GM12891 (cell line): Measurements from ENCODE around the gene AK5.

Experiments
- DNase-seq: peaks from one replicate; pipeline ENCODE4 v3.0.0; 2011; ENCODE audit warnings: low spot score; ENCODE audit not compliant: insufficient read length
- FAIRE-seq: peaks from 2 replicates; lab custom pipeline; 2011; peaks lifted over from hg19 to GRCh38; lab: Jason Lieb, UNC
- PAX5 ChIP-seq: IDR thresholded peaks from 2 replicates; pipeline ENCODE4 v1.6.1; 2011; ENCODE audit warnings: low read length, moderate library complexity, mild to moderate bottlenecking; ENCODE audit not compliant: insufficient read depth, severe bottlenecking
- POLR2A ChIP-seq: IDR thresholded peaks from 2 replicates; pipeline ENCODE4 v1.6.1; 2011; ENCODE audit warnings: low read depth, low read length, control low read depth
- POLR2AphosphoS5 ChIP-seq: IDR thresholded peaks from 2 replicates; pipeline ENCODE4 v1.6.1; 2011; ENCODE audit warnings: low read depth, low read length, control low read depth
- POU2F2 ChIP-seq: IDR thresholded peaks from 2 replicates; pipeline ENCODE4 v1.6.1; 2011; ENCODE audit warnings: low read depth, mild to moderate bottlenecking, control low read depth, low read length, moderate library complexity
- SPI1 ChIP-seq: IDR thresholded peaks from 2 replicates; pipeline ENCODE4 v1.6.1; 2011; ENCODE audit warnings: low read depth, low read length, control low read depth
- TAF1 ChIP-seq: IDR thresholded peaks from 2 replicates; pipeline ENCODE4 v1.6.1; 2011; ENCODE audit warnings: low read depth, low read length, control low read depth

The AK5 gene

GRCh38 chr1:77465922-77466321, 184.1 kb downstream of the AK5 start:
- TF ChIP-seq POLR2AphosphoS5 = no peak
- TF ChIP-seq POLR2A = no peak
- TF ChIP-seq PAX5 = no peak
- no peak for TF ChIP-seq TAF1
- no peak for TF ChIP-seq POU2F2
- TF ChIP-seq SPI1 = no peak
- no peak for FAIRE-seq
- no peak for DNase-seq

DNA sequence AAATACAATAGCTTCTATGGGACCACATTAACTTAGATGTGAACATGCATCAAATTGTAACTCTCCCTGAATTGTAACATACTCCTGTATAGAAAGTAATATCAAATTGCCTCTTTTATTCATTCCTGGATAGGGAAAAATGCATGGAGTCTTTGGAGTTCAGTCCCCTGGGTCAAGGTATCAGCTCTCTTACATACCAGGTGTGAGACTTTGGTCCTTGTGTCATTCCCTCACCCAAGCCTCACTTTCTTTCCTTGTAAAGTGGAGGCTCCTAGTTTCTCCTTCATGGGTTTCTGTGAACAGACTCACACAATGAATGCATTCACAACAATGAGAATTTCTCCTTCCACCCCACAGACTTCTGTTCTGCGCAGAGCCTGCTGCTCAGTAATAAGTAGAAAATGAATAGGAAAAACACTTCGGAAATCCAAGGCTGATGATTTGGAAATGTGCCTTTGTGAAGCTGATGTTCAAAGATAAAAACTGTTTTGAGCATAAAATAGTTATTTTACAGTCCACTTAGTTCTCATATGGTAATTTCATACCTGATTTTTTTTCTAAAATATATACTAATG, 185.3 kb downstream of the AK5 start:
- DNase-seq (no peak), FAIRE-seq (no peak)
- TF ChIP-seq POLR2AphosphoS5 (no peak), PAX5 (no peak), TAF1 (no peak), POU2F2 (no peak), POLR2A (no peak), SPI1 (no peak)

- TF ChIP-seq POLR2AphosphoS5 = no peak
- TF ChIP-seq SPI1 = no peak
- TF ChIP-seq TAF1 = no peak
- DNase-seq (no peak), FAIRE-seq (no peak)
These were observed 185.9 kb downstream of the AK5 start for GRCh38 chr1:77467741-77468140.

- FAIRE-seq = no peak
- no peak for TF ChIP-seq SPI1
- no peak for TF ChIP-seq POLR2AphosphoS5
- no peak for TF ChIP-seq POLR2A
- TF ChIP-seq TAF1 = no peak
- TF ChIP-seq POU2F2 = no peak
- no peak for TF ChIP-seq PAX5
- no peak for DNase-seq
These were observed 186.6 kb downstream of the AK5 start for GRCh38 chr1:77468257-77468948.

GRCh38 chr1:77468949-77469710, 187.3 kb downstream of the AK5 start:
- no peak for TF ChIP-seq POLR2A
- TF ChIP-seq SPI1 = no peak
- TF ChIP-seq POLR2AphosphoS5 = no peak
- TF ChIP-seq PAX5 = no peak
- TF ChIP-seq POU2F2 = no peak
- no peak for TF ChIP-seq TAF1
- FAIRE-seq (no peak), DNase-seq (no peak)

GRCh38 chr1:77471691-77472090, 189.9 kb downstream of the AK5 start:
- no peak for TF ChIP-seq POU2F2
- no peak for TF ChIP-seq TAF1
- no peak for TF ChIP-seq POLR2A
- TF ChIP-seq SPI1 = no peak
- no peak for TF ChIP-seq POLR2AphosphoS5
- TF ChIP-seq PAX5 = no peak
- no peak for DNase-seq
- no peak for FAIRE-seq

GRCh38 chr1:77473690-77474089, 191.9 kb downstream of the AK5 start:
- FAIRE-seq (no peak), DNase-seq (no peak)
- TF ChIP-seq SPI1 (no peak), POLR2A (no peak), POLR2AphosphoS5 (no peak), POU2F2 (no peak), TAF1 (no peak), PAX5 (no peak)

- no peak for FAIRE-seq
- DNase-seq = no peak
- TF ChIP-seq POLR2AphosphoS5 (no peak), POLR2A (no peak), POU2F2 (no peak)
These were observed 193.8 kb downstream of the AK5 start for GRCh38 chr1:77475641-77476040.

DNA sequence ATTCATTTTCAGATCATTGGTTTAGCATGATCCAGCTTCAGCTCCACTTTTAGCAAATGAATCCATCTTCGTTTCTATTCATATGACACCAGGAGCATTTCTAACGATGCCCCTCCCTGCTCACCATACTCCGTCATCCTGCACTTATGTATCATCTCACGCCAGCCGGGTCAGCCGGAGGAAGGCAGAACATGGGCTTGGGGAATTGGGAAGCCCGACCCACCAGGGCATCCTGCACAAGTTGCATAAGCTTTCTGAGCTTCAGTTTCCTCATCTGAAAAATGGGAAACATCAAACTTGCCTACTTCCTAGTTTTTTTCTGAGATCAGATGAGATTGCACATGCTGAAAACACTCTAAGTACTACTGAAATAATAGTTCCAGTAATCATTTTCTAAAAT, 194.7 kb downstream of the AK5 start:
- TF ChIP-seq TAF1 (no peak), POU2F2 (no peak), PAX5 (no peak), POLR2AphosphoS5 (no peak), POLR2A (no peak)
- FAIRE-seq = no peak
- no peak for DNase-seq

DNA sequence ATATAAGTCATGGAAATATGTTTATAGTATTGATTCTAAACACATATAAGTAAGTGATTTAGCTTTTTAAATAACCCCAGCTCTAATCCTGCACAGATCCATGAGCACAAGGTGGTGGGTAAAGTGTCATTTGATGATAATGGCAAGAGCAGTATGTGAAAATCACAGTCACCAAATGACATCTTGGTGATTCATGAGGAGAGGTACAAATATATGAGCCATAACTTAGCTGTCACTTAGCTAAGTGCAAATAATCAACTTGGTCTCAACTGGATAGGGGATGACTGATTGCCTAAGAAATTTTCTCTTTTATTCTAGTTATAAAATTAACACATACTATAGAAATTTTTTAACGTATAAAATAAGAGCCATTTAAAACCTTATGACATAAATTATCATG, 202.5 kb downstream of the AK5 start:
- TF ChIP-seq SPI1 = no peak
- no peak for FAIRE-seq
- DNase-seq = no peak

- TF ChIP-seq POLR2A (no peak), POU2F2 (no peak), SPI1 (no peak), TAF1 (no peak), PAX5 (no peak), POLR2AphosphoS5 (no peak)
- DNase-seq (no peak), FAIRE-seq (no peak)
These were observed 203.1 kb downstream of the AK5 start for GRCh38 chr1:77484926-77485325.
